Endothelial cell (in vitro differentiated cells): ENCODE data around the gene KIAA0408. TPM values are rescaled to one million over a fixed set of nuclear protein-coding genes. Genes with fewer than 3 reads are reported as not detected.

ENCODE experiments used
- DNase-seq: peaks from one replicate; pipeline ENCODE4 v3.0.0; 2021; ENCODE audit warnings: low spot score
- H3K27ac Mint-ChIP-seq: one replicate; pipeline ENCODE4 v1.8.0; 2021; ENCODE audit warnings: mixed read lengths, inconsistent platforms; ENCODE audit not compliant: unreplicated experiment
- H3K27me3 Mint-ChIP-seq: one replicate; pipeline ENCODE4 v1.8.0; 2021; ENCODE audit warnings: mild to moderate bottlenecking, moderate library complexity, mixed read lengths, inconsistent platforms; ENCODE audit not compliant: unreplicated experiment
- H3K36me3 Mint-ChIP-seq: one replicate; pipeline ENCODE4 v1.8.0; 2021; ENCODE audit warnings: mild to moderate bottlenecking, low read depth, mixed read lengths, inconsistent platforms; ENCODE audit not compliant: unreplicated experiment
- H3K4me1 Mint-ChIP-seq: one replicate; pipeline ENCODE4 v1.8.0; 2021; ENCODE audit warnings: mild to moderate bottlenecking, mixed read lengths, inconsistent platforms; ENCODE audit not compliant: unreplicated experiment
- H3K4me3 Mint-ChIP-seq: one replicate; pipeline ENCODE4 v1.8.0; 2021; ENCODE audit warnings: mild to moderate bottlenecking, mixed read lengths, inconsistent platforms; ENCODE audit not compliant: unreplicated experiment
- H3K9me3 Mint-ChIP-seq: one replicate; pipeline ENCODE4 v1.8.0; 2021; ENCODE audit warnings: mixed read lengths, inconsistent platforms; ENCODE audit not compliant: unreplicated experiment
- CTCF ChIP-seq: fragments of 200-600 bp; sonication (generic); IDR thresholded peaks from one replicate; pipeline ENCODE4 v1.5.0; 2021; ENCODE audit warnings: antibody characterized with exemption; ENCODE audit not compliant: unreplicated experiment
- total RNA-seq: library from RNA; stranded (reverse); fragmentation: NEBNext Ultra II Directional; extraction: Animal tissue kit (Norgen Biotek cat#: 25700); gene quantifications from one replicate; pipeline ENCODE4 v1.2.1, GENCODE V29; 2021; ENCODE audit not compliant: unreplicated experiment

The KIAA0408 gene
- total RNA-seq, 1 donor from 2014 or later, result 6.4 TPM

DNA sequence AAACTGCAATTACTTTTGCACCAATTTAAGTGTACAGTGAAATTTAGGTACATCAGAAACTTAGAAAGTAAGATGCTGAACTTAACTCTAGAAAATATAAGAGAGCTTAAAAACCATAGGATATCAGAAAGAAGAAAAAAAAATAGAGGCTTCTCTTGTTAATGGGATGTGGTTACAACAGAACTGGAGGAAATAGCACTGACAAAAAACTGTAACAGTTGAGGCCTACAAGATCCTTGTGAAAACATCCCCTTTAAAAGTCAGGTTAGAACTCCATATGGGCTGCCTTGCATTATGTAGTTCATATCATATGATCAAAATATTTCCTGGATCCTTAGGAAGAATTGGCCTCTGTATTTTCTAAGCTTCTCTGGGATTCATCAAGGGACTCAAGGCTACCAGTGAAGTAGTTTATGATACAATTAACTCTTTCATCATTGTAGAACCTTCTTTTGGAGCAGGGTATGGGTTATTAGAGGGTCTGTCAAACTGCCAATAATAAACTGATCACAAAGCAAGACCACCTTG is 35.1 kb upstream of the KIAA0408 start:
- no peak for TF ChIP-seq CTCF
- Mint-ChIP-seq H3K36me3 (peaks cover 16% of the 10 kb centered on the region), H3K4me3 (no peak overlapping the region), H3K27ac (no peak overlapping the region), H3K9me3 (no peaks in the 10 kb centered on the region), H3K27me3 (no peaks in the 10 kb centered on the region), H3K4me1 (peaks cover 7% of the 10 kb centered on the region)
- no peak for DNase-seq

DNA sequence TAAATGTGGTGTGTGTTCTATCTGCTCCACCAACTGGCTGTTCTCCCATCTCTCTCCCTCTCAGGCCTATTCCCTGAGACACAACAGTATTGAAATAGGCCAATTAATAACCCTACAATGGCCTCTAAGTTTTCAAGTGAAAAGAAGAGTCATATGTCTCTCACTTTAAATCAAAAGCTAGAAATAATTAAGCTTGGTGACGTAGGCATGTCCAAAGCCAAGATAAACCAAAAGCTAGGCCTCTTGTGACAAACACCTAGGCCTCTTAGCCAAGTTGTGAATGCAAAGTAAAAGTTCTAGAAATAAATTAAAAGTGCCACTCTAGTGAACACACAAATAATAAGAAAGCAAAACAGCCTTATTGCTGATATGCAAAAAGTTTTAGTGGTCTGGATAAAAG is 30.1 kb upstream of the KIAA0408 start:
- Mint-ChIP-seq H3K27ac (no peak overlapping the region), H3K4me3 (no peak overlapping the region), H3K27me3 (no peaks in the 10 kb centered on the region), H3K9me3 (no peaks in the 10 kb centered on the region), H3K4me1 (peaks cover 3% of the 10 kb centered on the region), H3K36me3 (peaks cover 20% of the 10 kb centered on the region)
- no peak for TF ChIP-seq CTCF
- no peak for DNase-seq

- Mint-ChIP-seq H3K9me3 (no peaks in the 10 kb centered on the region), H3K36me3 (peaks cover 18% of the 10 kb centered on the region), H3K27ac (no peak overlapping the region), H3K4me1 (no peaks in the 10 kb centered on the region), H3K27me3 (no peaks in the 10 kb centered on the region), H3K4me3 (no peak overlapping the region)
- no peak for DNase-seq
- no peak for TF ChIP-seq CTCF
Observed at GRCh38 chr6:127486934-127487333, 27.7 kb upstream of the KIAA0408 start.

DNA sequence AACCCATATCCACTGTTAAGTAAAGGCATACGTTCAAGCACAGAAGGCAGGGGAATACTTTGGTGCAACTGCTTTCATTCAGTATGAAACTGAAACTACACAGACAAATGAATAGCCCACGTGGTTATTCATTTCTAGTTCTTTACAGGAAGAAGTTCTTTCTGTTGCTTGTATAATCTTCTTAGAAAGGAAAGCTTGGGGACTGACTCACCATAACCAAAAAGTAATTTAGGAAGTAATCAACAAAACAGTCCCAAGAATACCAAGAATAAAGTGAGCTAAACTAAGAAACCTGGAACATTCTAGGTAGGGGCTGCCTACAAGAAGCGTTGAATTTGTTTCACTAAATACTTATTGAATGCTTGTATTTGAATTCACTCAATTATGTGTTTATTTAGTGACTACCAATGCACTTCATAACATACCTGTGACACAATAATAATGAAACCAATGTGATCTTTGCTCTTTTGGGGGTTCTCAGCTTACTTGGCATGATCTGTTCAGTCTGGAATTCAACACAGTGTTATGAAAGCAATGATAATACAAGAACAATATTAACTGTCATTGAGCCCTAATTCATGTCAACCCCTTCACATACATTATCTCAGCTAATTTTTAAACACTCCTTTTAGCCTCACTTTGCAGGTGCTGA is 25.1 kb upstream of the KIAA0408 start:
- H3K27me3 Mint-ChIP-seq, result no peaks in the 10 kb centered on the region
- TF ChIP-seq CTCF, result no peak
- no peaks in the 10 kb centered on the region for H3K9me3 Mint-ChIP-seq
- H3K4me3 Mint-ChIP-seq, result no peak overlapping the region
- no peaks in the 10 kb centered on the region for H3K4me1 Mint-ChIP-seq
- H3K27ac Mint-ChIP-seq, result no peak overlapping the region
- no peak for DNase-seq
- peaks cover 8% of the 10 kb centered on the region for H3K36me3 Mint-ChIP-seq

DNA sequence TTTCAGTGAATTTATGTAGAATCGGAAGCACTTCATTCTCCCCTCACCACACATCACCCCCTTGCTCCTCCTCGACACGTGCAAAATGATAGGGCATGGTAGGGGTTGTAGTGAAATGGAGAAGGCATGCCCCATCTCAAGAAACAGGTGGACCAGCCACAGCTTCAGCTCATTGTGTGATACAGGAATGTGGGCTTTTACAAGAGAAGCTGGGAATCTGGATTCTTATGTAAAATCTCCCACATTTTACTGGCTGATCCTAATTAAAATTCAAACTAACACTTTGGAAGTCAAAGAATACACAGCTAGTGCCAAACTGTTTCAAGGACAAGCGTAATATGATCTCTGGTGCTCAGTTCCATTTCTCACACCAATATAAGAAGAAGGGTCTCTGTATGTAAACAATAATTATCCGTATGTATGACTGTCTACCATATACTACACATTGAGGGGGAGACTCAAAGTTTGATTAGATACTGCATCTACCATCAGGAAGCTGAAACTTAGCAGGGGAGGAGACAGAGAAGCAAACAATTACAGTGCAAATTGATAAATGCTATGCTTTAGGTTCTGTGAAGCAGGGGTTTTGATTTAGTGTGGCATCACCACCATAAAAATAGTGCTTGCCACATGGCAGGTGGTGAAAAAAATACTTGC is 24.3 kb upstream of the KIAA0408 start:
- Mint-ChIP-seq H3K27ac (no peak overlapping the region), H3K27me3 (no peaks in the 10 kb centered on the region), H3K4me3 (no peak overlapping the region), H3K36me3 (peaks cover 8% of the 10 kb centered on the region), H3K9me3 (no peaks in the 10 kb centered on the region), H3K4me1 (no peaks in the 10 kb centered on the region)
- TF ChIP-seq CTCF, result no peak
- no peak for DNase-seq
